Activated CD4-positive, alpha-beta T cell treated with anti-CD3 and anti-CD28 coated beads, Interleukin-2, amount 50 U/mL, for 4 hours (primary cell): ENCODE data around the gene CD37.
"Not testable (repeated sequence)": the region's sequence is repeated elsewhere in the genome, so short reads cannot be mapped to it uniquely, and the experiment has no call there.

Source experiments
- DNase-seq, 2 experiments: peaks; one replicate each; pipeline ENCODE4 v3.0.0-alpha.2; 2020

CD37 gene

GRCh38 chr19:49348305-49349189 is 13.3 kb downstream of the CD37 start:
- no peak for DNase-seq

GRCh38 chr19:49349567-49349966 is 14.4 kb downstream of the CD37 start:
- no peak for DNase-seq

- no peak for DNase-seq
These were observed 20.7 kb downstream of the CD37 start for GRCh38 chr19:49355909-49356353.

- DNase-seq: no peak
These were observed 21.2 kb downstream of the CD37 start for GRCh38 chr19:49356382-49356781.

- DNase-seq: no peak
These were observed 22.0 kb downstream of the CD37 start for GRCh38 chr19:49357186-49357585.

- no peak for DNase-seq
These were observed 24.9 kb downstream of the CD37 start for GRCh38 chr19:49359851-49360820.

GRCh38 chr19:49361438-49362047 is 26.3 kb downstream of the CD37 start:
- no peak for DNase-seq

- DNase-seq: no peak
These were observed 27.1 kb downstream of the CD37 start, which contains the start of gene TEAD2 for GRCh38 chr19:49362048-49362928. Gene TEAD2 (minus strand): TSS chr19:49362416. CDS start chr19:49360075, 2,341 bp downstream.

GRCh38 chr19:49362929-49363267 is 27.7 kb downstream of the CD37 start:
- DNase-seq: no peak

GRCh38 chr19:49363268-49364082 is 28.3 kb downstream of the CD37 start, which contains the start of gene DKKL1:
Gene DKKL1 (plus strand): TSS chr19:49363877. CDS start chr19:49363999, 122 bp downstream.
- DNase-seq: peak; percentile 42 to 46

- no peak for DNase-seq
These were observed 29.0 kb downstream of the CD37 start for GRCh38 chr19:49364083-49364737.

GRCh38 chr19:49366110-49366509 is 30.9 kb downstream of the CD37 start:
- no peak for DNase-seq

GRCh38 chr19:49368711-49369358 is 33.6 kb downstream of the CD37 start:
- DNase-seq: no peak

GRCh38 chr19:49371184-49371583 is 36.0 kb downstream of the CD37 start:
- no peak for DNase-seq

- DNase-seq: not testable (repeated sequence)
These were observed 38.0 kb downstream of the CD37 start for GRCh38 chr19:49373174-49373573.

- DNase-seq: no peak
These were observed 39.6 kb downstream of the CD37 start for GRCh38 chr19:49374665-49375434.

- DNase-seq: no peak
These were observed 43.3 kb downstream of the CD37 start for GRCh38 chr19:49378512-49378911.

- no peak for DNase-seq
These were observed 45.2 kb downstream of the CD37 start for GRCh38 chr19:49380391-49380790.

- no peak for DNase-seq
These were observed 47.4 kb downstream of the CD37 start for GRCh38 chr19:49382639-49383038.
